Smooth muscle cell of the pulmonary artery (primary cell): ENCODE measurements around the gene ZFYVE9. TPM values are rescaled to one million over a fixed set of nuclear protein-coding genes. Genes with fewer than 3 reads are reported as not detected.

Source experiments
- total RNA-seq: library from RNA; depleted of rRNA; stranded (reverse); fragments of >200 nt; gene quantifications from 2 replicates; pipeline ENCODE4 v1.2.3, GENCODE V29; 2014

ZFYVE9 gene
- total RNA-seq: 40.7 and 45.1 TPM in 2 replicates

GRCh38 chr1:52141513-52142219, at the start of gene ZFYVE9:
ZFYVE9 (plus strand) TSS chr1:52142089; CDS start chr1:52233207, 91,118 bp downstream.

GRCh38 chr1:52365746-52366516, 224.0 kb downstream of the ZFYVE9 start, which contains the start of gene CC2D1B:
CC2D1B (minus strand) TSS chr1:52366205; CDS start chr1:52364620, 1,585 bp downstream.

Other genes with a start within 250 kb of the ZFYVE9 start
- 28.3 and 37.1 TPM in 2 replicates for gene RAB3B, start 151.4 kb upstream of the ZFYVE9 start, total RNA-seq
- 10.1 and 11.9 TPM in 2 replicates for gene KTI12, start 108.3 kb upstream of the ZFYVE9 start, total RNA-seq
- gene TXNDC12, start 86.9 kb upstream of the ZFYVE9 start, total RNA-seq: 25.2 and 25.5 TPM in 2 replicates
- gene BTF3L4, start 85.8 kb upstream of the ZFYVE9 start, total RNA-seq: 22.4 and 29.7 TPM in 2 replicates
- 29.5 and 39.4 TPM in 2 replicates for gene CC2D1B, start 224.1 kb downstream of the ZFYVE9 start, total RNA-seq